Right cardiac atrium (tissue), 5 donors: Measurements from ENCODE around the gene NUCB2. TPM values are rescaled to one million over a fixed set of nuclear protein-coding genes. Genes with fewer than 3 reads are reported as not detected.

Experiments
- ATAC-seq, 2 donors: fragments of 200-7000 bp; cut with Tn5 transposase; one replicate each; pipeline versions ENCODE4 v1.8.0 to v1.9.1; 2020; ENCODE audit warnings: moderate library complexity in 2 of 2, mild to moderate bottlenecking in 1 of 2
- DNase-seq, 3 donors: peaks; one replicate each; pipeline ENCODE4 v3.0.0-alpha.2; 2020
- H3K27ac ChIP-seq: one replicate; pipeline ENCODE4 v1.5.1; 2013; ENCODE audit warnings: mild to moderate bottlenecking, low read length, control low read depth, moderate library complexity
- H3K27me3 ChIP-seq: one replicate; pipeline ENCODE4 v1.6.1; 2013; ENCODE audit not compliant: control insufficient read depth, insufficient read depth
- H3K4me1 ChIP-seq: one replicate; pipeline ENCODE4 v1.6.1; 2013; ENCODE audit warnings: low read length; ENCODE audit not compliant: control insufficient read depth, insufficient read depth
- H3K4me3 ChIP-seq: one replicate; pipeline ENCODE4 v1.5.1; 2013; ENCODE audit warnings: low read length, control low read depth
- H3K9me3 ChIP-seq: one replicate; pipeline ENCODE4 v1.6.1; 2013; ENCODE audit warnings: low read length; ENCODE audit not compliant: control insufficient read depth
- WGBS: extraction: QIAGEN DNeasy Blood & Tissue Kit; methylation state at CpG from one replicate; pipeline ENCODE4 v1.1.7; 2013; 5-methylcytosine and 5-hydroxymethylcytosine counted together
- intact Hi-C, 4 donors: fragments of 100-400 bp; cut with DNase I; formaldehyde crosslinking; loops; one replicate each; pipeline versions ENCODE4 v1.11.0 to v1.14.0; 2022 to 2023
- polyA plus RNA-seq: library from polyadenylated mRNA; stranded (reverse); fragments of 200-250 nt; gene quantifications from one replicate; pipeline ENCODE4 v1.2.3, GENCODE V29; 2013
- total RNA-seq, 4 donors: library from RNA; stranded (reverse); fragmentation: NEBNext Ultra II Directional; extraction: Animal tissue kit (Norgen Biotek cat#: 25700); gene quantifications; one replicate each; pipeline ENCODE4 v1.2.1, GENCODE V29; 2021
- donor health status: healthy with polysubstance abuse.
- donor health status: DM: no; HTN: yes; CAD: no.
- donor health status: DM: no; HTN: no; CAD: no.
- donor health status: DM: no; HTN: yes; CAD: no; lungs with severe emphysema.
- donor health status: DM: yes; HTN: yes; CAD: no.

The NUCB2 gene
- total and polyA plus RNA-seq, 5 donors: 118 to 172 (median 135) TPM

DNA sequence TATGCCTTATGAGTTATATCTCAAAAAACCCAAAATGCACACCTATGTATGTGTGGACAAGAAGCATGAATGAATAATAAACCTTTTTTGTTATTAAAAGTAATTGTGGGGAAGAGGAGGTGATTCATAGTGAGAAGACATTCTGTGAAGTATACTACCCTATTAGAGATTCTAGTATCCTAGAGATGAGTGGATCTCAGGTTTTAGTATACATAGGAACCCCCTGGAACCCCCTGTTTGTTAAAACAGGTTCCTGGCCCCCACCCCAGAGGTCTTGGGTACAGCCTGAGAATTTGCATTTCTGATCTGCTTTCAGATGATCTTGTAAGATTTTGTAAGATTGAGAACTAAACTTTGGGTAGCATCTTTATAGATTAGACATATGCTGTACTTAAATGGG, 17.5 kb downstream of the NUCB2 start:
- Histone ChIP-seq H3K27me3 (no peaks in the 10 kb centered on the region), H3K27ac (no peak overlapping the region), H3K4me1 (no peaks in the 10 kb centered on the region), H3K4me3 (no peak overlapping the region), H3K9me3 (no peaks in the 10 kb centered on the region)
- DNase-seq (no peak), ATAC-seq (no peak)
- intact Hi-C loops: no loop called here

DNA sequence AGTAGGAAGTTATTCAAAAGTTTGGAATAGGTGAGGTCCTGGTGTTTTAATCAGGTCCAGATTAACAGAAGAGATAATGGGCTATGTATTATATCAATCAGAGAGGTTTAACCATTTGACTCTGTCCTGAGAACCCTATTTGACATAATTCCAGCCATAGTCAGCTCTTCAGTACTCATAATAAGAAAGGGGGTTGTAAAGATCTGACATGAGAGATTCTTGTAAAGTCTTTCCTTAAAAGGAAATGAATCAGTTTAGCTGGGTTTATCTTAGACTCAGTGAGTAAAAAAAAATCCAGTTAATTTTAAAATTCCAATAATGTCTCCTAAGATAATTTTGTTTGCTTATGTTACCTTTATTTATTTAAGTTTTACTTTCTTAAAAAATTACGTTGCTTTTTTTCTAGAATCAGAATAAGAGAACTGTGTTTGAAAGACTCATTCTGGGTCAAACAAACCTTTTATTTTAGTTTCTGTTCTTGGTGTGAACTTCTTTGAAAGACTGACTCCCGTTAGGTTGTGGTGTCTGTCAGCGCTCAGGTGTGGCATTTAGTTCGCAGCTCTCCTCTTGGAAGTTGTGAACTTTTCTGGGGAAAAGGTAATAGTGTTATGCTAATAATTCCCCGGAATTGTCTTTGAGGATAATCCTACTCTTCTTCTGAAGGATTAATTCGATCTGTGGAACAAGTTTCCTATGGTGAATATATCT, 20.5 kb downstream of the NUCB2 start:
- no peaks in the 10 kb centered on the region for H3K9me3 ChIP-seq
- intact Hi-C loops: no loop called here
- no peak for ATAC-seq
- no peaks in the 10 kb centered on the region for H3K4me1 ChIP-seq
- no peak overlapping the region for H3K4me3 ChIP-seq
- H3K27me3 ChIP-seq: no peaks in the 10 kb centered on the region
- WGBS: 92% methylated on average over 6 of the region's 6 CpGs
- no peak for DNase-seq
- H3K27ac ChIP-seq: no peak overlapping the region

DNA sequence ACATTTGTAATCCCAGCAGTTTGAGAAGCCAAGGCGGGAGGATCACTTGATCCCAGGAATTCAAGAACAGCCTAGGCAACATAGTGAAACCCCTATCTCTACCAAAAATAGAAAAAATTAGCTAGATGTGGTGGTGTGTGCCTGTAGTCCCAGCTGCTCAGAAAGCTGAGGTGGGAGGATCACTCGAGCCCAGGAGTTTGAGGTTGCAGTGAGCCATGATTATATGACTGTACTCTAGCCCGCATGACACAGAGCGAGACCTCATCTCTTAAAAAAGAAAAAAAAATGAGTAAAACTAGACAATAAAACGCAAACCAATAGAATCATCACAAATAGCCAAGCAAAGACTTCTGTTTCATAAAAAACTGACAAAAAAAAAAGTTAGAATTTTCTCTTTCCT, 21.8 kb downstream of the NUCB2 start:
- no peak for DNase-seq
- intact Hi-C loops: no loop called here
- Histone ChIP-seq H3K27ac (no peak overlapping the region), H3K4me1 (no peaks in the 10 kb centered on the region), H3K9me3 (no peaks in the 10 kb centered on the region), H3K4me3 (no peak overlapping the region), H3K27me3 (no peaks in the 10 kb centered on the region)
- 94% methylated on average over 5 of the region's 5 CpGs for WGBS
- no peak for ATAC-seq

DNA sequence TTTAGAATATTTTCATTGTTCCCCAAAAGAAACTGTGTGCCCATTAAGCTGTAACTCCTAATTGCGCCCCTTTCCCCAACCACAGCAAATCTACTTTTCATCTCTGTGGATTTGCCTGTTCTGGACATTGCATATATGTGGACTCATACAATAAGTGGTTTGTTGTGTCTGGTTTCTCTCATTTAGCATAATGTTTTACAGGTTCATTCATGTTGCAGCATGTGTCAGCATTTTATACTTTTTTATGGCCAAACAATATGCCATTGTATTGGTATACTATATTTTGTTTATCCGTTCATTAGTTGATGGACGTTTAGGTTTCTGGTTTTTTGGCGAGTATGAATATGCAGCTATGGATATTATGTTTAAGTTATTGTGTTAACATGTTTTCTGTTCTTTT, 23.8 kb downstream of the NUCB2 start:
- no peak for ATAC-seq
- 90% methylated on average over 4 of the region's 4 CpGs for WGBS

DNA sequence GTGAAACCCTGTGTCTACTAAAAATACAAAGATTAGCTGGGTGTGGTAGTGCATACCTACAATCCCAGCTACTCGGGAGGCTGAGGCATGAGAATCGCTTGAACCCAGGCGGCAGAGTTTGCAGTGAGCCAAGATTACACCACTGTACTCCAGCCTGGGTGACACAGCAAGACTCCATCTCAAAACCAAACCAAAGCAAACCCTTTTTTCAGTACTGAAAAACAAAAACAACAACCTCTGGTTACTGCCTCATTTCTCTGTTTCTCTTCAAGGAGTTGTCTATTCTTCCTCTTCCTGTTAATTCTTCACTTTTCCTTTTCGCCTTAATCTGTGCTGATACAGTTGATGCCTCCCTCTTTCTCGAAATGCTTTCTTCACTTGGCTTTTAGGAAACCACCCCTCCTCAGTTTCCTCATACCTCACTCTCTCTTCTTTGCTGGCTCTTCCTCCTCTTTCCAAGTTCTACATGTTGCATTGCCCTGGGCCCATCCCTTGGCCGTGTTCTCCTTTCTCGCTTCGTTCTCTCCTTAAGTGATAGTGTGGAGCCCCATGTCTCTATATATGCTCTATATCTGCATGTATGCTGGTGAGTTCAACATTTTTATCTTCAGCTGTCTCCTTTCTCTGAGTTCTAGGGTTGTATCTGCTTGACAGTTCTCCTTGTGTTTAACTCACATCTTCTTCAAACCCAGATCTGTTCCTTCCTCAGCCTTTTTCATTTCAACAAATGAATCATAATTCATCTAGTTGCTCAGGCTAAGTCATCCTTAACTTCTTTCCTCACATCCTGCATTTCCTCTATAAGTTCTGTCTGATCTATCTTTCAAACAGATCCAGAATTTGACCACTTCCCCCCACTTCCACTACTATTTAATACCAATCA, 37.1 kb downstream of the NUCB2 start:
- H3K4me1 ChIP-seq: no peaks in the 10 kb centered on the region
- H3K27me3 ChIP-seq: no peaks in the 10 kb centered on the region
- no peak overlapping the region for H3K27ac ChIP-seq
- no peak overlapping the region for H3K4me3 ChIP-seq
- intact Hi-C loops: no loop called here
- DNase-seq (no peak), ATAC-seq (no peak)
- no peaks in the 10 kb centered on the region for H3K9me3 ChIP-seq
- WGBS: 89% methylated on average over 8 of the region's 8 CpGs

More for the DNA sequence above, 23.8 kb downstream of the NUCB2 start:
- Histone ChIP-seq H3K27me3 (no peaks in the 10 kb centered on the region), H3K4me1 (no peaks in the 10 kb centered on the region), H3K27ac (no peak overlapping the region), H3K9me3 (no peaks in the 10 kb centered on the region), H3K4me3 (no peak overlapping the region)
- intact Hi-C loops: no loop called here
- DNase-seq: no peak

DNA sequence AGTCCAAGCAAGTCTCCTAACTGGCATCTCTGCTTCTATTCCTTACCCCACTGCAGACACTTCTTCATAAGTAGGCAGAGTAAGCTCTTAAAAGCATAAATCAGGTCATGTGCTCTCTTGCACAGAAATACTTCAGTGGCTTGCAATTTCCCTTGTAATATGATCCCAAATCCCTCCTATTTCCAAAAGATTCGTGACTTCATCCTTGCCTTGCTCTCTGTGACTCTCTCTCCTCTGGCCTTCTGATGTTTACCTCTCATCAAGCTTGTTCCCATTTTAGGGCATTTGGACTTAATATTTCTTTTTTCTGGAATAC, 37.7 kb downstream of the NUCB2 start:
- WGBS: 38% methylated on average over 1 of the region's 1 CpG
- ATAC-seq: no peak

DNA sequence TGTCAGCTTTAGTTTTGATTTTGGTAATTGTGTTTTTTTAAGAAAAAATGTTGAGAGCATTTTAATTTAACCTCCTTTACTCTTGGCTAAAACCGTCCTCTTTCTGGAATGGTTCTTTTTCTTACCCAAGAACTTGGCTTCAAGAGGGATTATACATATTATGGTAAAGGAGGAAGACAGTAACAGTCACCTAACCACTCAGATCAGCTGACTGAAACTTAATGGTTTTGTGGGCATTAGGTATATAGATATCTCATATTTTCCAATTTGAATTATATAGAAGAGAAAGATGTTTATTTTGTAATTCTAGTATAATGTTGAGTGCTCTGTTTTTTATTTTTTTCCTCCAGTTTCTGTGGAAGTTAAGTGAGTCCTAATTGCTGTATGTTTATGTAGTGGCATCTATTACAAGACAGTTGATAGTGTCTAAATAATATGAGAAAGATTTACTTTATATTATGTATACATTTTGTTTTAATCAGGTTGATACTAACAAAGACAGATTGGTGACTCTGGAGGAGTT, 38.4 kb downstream of the NUCB2 start:
- whole genome bisulfite sequencing: 88% methylated on average over 1 of the region's 1 CpG
- intact Hi-C loops: no loop called here
- DNase-seq (no peak), ATAC-seq (no peak)
- H3K4me3 ChIP-seq: no peak overlapping the region
- H3K27me3 ChIP-seq: no peaks in the 10 kb centered on the region
- no peaks in the 10 kb centered on the region for H3K9me3 ChIP-seq
- no peak overlapping the region for H3K27ac ChIP-seq
- H3K4me1 ChIP-seq: no peaks in the 10 kb centered on the region

More for the DNA sequence above, 37.7 kb downstream of the NUCB2 start:
- no peak for DNase-seq
- Histone ChIP-seq H3K4me1 (no peaks in the 10 kb centered on the region), H3K27me3 (no peaks in the 10 kb centered on the region), H3K9me3 (no peaks in the 10 kb centered on the region), H3K4me3 (no peak overlapping the region), H3K27ac (no peak overlapping the region)
- intact Hi-C loops: no loop called here

DNA sequence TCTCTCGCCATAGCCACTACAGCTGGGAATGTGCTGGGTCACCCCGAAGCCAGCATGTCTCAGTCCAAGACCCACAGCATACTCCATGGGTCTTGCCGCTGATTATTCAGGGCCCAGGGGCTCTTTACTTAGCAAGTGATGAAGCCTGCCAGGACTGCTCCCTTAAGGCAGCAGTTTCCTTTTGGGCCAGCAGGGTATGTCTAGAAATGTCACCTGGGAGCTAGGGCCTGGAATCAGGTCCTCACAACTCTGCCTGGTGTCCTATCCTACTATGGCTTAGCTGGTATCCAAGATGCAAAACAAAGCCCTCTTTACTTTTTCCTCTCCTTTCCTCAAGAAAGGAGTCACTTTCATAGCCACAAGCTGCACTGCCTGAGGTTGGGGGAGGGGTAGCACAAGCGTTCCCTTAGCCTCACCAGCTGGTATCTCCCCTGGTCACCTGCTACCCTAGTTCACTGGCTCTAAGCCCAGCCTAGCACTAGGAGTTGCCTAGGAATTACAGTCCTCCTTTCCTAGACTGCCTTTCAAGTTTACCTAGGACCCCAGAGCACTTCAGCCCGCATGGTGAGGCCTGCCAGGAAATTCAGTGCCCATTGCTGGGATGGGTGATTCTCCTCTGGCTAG, 52.4 kb downstream of the NUCB2 start:
- Histone ChIP-seq H3K4me1 (no peaks in the 10 kb centered on the region), H3K27me3 (no peaks in the 10 kb centered on the region), H3K9me3 (no peaks in the 10 kb centered on the region), H3K27ac (no peak overlapping the region), H3K4me3 (no peak overlapping the region)
- DNase-seq (no peak), ATAC-seq (no peak)
- 87% methylated on average over 5 of the region's 5 CpGs for WGBS
- intact Hi-C loops: no loop called here

DNA sequence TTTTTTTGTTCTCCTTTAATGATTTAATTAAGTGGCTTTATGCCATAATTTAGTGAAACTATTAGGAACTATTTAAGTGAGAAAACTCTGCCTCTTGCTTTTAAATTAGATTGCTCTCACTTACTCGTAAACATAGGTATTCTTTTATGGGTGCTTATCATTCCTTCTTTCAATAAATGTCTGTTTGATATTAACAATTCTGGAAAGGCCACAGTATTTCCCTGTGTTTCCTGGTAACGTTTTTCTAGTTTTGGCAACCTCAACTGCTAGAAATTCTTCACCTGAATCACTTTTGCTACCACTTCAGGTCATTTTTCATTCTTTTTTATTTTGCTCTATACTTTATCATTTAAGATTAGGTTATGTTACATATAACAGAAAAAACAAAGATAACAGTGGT, 55.1 kb downstream of the NUCB2 start:
- intact Hi-C loops: no loop called here
- ATAC-seq (no peak), DNase-seq (no peak)
- Histone ChIP-seq H3K27ac (no peak overlapping the region), H3K4me1 (no peaks in the 10 kb centered on the region), H3K27me3 (no peaks in the 10 kb centered on the region), H3K4me3 (no peak overlapping the region), H3K9me3 (no peaks in the 10 kb centered on the region)
- WGBS: 75% methylated on average over 2 of the region's 2 CpGs

DNA sequence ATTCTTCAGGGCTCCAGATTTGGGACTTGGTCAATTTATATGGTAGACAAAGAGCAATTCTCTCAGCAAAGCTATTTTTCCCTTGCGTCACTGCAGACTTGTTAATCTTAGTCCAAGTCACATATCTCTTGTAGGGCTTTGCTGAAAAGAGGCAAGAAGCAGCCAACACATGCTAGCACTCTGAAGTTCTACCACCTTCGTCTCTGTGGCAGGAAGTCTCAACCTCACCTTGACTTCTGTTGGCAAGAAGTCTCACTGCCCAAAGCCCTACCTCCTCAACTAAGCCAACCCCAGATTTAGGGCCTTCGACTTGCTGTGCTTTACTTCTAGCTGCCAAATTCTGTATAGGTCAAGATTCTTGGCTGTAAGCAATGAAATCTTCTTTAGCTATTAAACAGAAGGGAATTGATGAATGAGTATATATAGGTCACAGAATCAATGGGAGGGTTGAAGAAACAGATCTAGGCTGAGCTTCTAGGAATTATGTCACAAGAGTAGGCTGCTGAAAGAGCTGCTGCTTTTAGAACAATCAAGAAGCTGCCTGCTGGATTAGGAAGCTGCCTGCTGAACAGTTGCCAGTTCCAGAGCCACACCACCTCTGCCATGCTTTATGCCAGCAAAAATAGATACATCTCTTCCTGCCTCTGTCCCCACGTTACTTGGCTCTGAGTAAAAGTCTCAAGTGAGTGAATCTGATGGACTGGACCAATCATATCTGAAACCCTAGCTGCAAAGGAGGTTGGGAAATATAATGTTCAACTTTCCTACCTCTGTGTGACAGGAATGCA, 57.5 kb downstream of the NUCB2 start:
- no peaks in the 10 kb centered on the region for H3K9me3 ChIP-seq
- no peak overlapping the region for H3K27ac ChIP-seq
- intact Hi-C loops: no loop called here
- H3K27me3 ChIP-seq: no peaks in the 10 kb centered on the region
- no peaks in the 10 kb centered on the region for H3K4me1 ChIP-seq
- 62% methylated on average over 4 of the region's 4 CpGs for WGBS
- no peak overlapping the region for H3K4me3 ChIP-seq
- ATAC-seq: peak; percentile 76 to 90
- DNase-seq: peak; percentile 31 to 58 (median 53)
